Upper lobe of left lung (tissue), 6 donors: ENCODE results near the gene AFP. TPM values are rescaled to one million over a fixed set of nuclear protein-coding genes. Genes with fewer than 3 reads are reported as not detected.

Experiments
- ATAC-seq, 2 donors: fragments of 200-7000 bp; cut with Tn5 transposase; one replicate each; pipeline ENCODE4 v1.9.1; 2022; ENCODE audit warnings: mild to moderate bottlenecking in 2 of 2, moderate library complexity in 2 of 2; ENCODE audit not compliant: low FRiP score in 2 of 2
- DNase-seq, 2 donors: peaks; one replicate each; pipeline ENCODE4 v3.0.0-alpha.2; 2019 to 2020
- H3K27ac ChIP-seq, 4 donors: fragments of 200-600 bp; sonication (generic); one replicate each; pipeline ENCODE4 v1.5.1; 2016 to 2019
- H3K27me3 ChIP-seq, 4 donors: fragments of 200-600 bp; sonication (generic); one replicate each; pipeline ENCODE4 v1.5.1; 2017 to 2019
- H3K36me3 ChIP-seq, 4 donors: fragments of 200-600 bp; sonication (generic); one replicate each; pipeline ENCODE4 v1.5.1; 2016 to 2019
- H3K4me1 ChIP-seq, 4 donors: fragments of 200-600 bp; sonication (generic); one replicate each; pipeline ENCODE4 v1.5.1; 2018 to 2019
- H3K4me3 ChIP-seq, 4 donors: fragments of 200-600 bp; sonication (generic); one replicate each; pipeline ENCODE4 v1.5.1; 2017 to 2019; ENCODE audit warnings: mild to moderate bottlenecking in 2 of 4, moderate library complexity in 1 of 4
- H3K9me3 ChIP-seq, 4 donors: fragments of 200-600 bp; sonication (generic); one replicate each; pipeline ENCODE4 v1.5.1; 2018 to 2019
- CTCF ChIP-seq, 6 experiments: fragments of 450-650 bp in 4 of 6; fragments of 200-600 bp in 2 of 6; sonication (generic) in 2 of 6; IDR thresholded peaks; one replicate each; pipeline ENCODE4 v1.5.1; 2016 to 2019; ENCODE audit warnings: antibody characterized with exemption in 6 of 6
- EP300 ChIP-seq, 4 donors: sonication (generic); formaldehyde crosslinking; IDR thresholded peaks; one replicate each; pipeline ENCODE4 v1.5.1; 2017; ENCODE audit warnings: antibody characterized with exemption in 4 of 4, control low read depth in 2 of 4
- POLR2A ChIP-seq, 4 donors: fragments of 450-650 bp; IDR thresholded peaks; one replicate each; pipeline ENCODE4 v1.5.1; 2016 to 2017; ENCODE audit warnings: antibody characterized with exemption in 4 of 4, mild to moderate bottlenecking in 2 of 4
- POLR2AphosphoS5 ChIP-seq, 2 donors: sonication (generic); formaldehyde crosslinking; IDR thresholded peaks; one replicate each; pipeline ENCODE4 v1.5.1; 2017; ENCODE audit warnings: antibody characterized with exemption in 2 of 2
- WGBS, 2 donors: methylation state at CpG; one replicate each; pipeline ENCODE4 v1.1.5; 2017 to 2018; 5-methylcytosine and 5-hydroxymethylcytosine counted together
- total RNA-seq, 6 donors: library from RNA; depleted of rRNA in 4 of 6; stranded (reverse); fragments of >200 nt in 4 of 6; gene quantifications; one replicate each; pipeline versions ENCODE4 v1.1.0 to v1.2.1, GENCODE V29; 2016 to 2021
- donor health status: DM: no; HTN: no; CAD: no; lungs with moderate emphysema.
- donor health status: DM: no; HTN: yes; CAD: no; lungs with severe emphysema.

AFP gene
- total RNA-seq, 6 donors from 2014 or later, result 1.2 to 2.9 TPM; not detected in 4

GRCh38 chr4:73501664-73502265, 65.7 kb downstream of the AFP start:
- ATAC-seq (no peak), DNase-seq (no peak)
- Histone ChIP-seq H3K36me3 (no peaks in the 10 kb centered on the region), H3K27ac (no peak overlapping the region), H3K4me1 (peaks cover 0 to 23% (median 0%) of the 10 kb centered on the region in 4 donors), H3K27me3 (no peaks in the 10 kb centered on the region), H3K4me3 (no peak overlapping the region), H3K9me3 (no peaks in the 10 kb centered on the region)
- WGBS, 2 donors, result 51 to 62% methylated on average over 5 of the region's 5 CpGs
- TF ChIP-seq POLR2A (IDR thresholded peaks at IDR 0.05) (no peak), POLR2AphosphoS5 (IDR thresholded peaks at IDR 0.05) (no peak), EP300 (IDR thresholded peaks at IDR 0.05) (no peak), CTCF (IDR thresholded peaks at IDR 0.05) (no peak)

- no peak for TF ChIP-seq CTCF (IDR thresholded peaks at IDR 0.05)
- no peak for TF ChIP-seq POLR2AphosphoS5 (IDR thresholded peaks at IDR 0.05)
- TF ChIP-seq EP300 (IDR thresholded peaks at IDR 0.05), result no peak
- no peak for TF ChIP-seq POLR2A (IDR thresholded peaks at IDR 0.05)
- H3K27me3 ChIP-seq, result no peaks in the 10 kb centered on the region
- DNase-seq (no peak), ATAC-seq (no peak)
- peaks cover 0 to 18% (median 0%) of the 10 kb centered on the region in 4 donors for H3K4me1 ChIP-seq
- WGBS, 2 donors, result 71 to 84% methylated on average over 2 of the region's 2 CpGs
- no peaks in the 10 kb centered on the region for H3K9me3 ChIP-seq
- H3K27ac ChIP-seq, result no peak overlapping the region
- H3K4me3 ChIP-seq, result no peak overlapping the region
- no peaks in the 10 kb centered on the region for H3K36me3 ChIP-seq
Observed at GRCh38 chr4:73505567-73505966, 69.5 kb downstream of the AFP start.

Other genes with a start within 250 kb of the AFP start
- 100 to 1,000 TPM in 1 of 6 donors, 10 to 100 TPM in 5; 49.7 to 103 (median 61.2) TPM for gene ANKRD17, start 177.4 kb upstream of the AFP start, total RNA-seq
- 10 to 100 TPM in 2 of 6 donors, 1 to 10 TPM in 1, under 1 TPM in 1, not detected in 2; 0.30 to 44.5 (median 13.7) TPM for gene ALB, start 31.9 kb upstream of the AFP start, total RNA-seq
- gene AFM, start 45.5 kb downstream of the AFP start, total RNA-seq, result under 1 TPM in 1 of 6 donors, not detected in 5; 0.20 TPM
- 1 to 10 TPM; 1.1 to 8.3 (median 1.7) TPM for gene RASSF6, start 184.2 kb downstream of the AFP start, total RNA-seq